22Rv1 (cell line): Measurements from ENCODE around the gene TSPAN12.

Experiments used
- H3K27ac ChIP-seq: fragments of 450-650 bp; 2 replicates; pipeline ENCODE4 v1.5.1; 2017
- ZFX ChIP-seq: fragments of 450-650 bp; IDR thresholded peaks from 2 replicates; pipeline ENCODE4 v1.6.1; 2017; ENCODE audit warnings: antibody characterized with exemption, borderline replicate concordance
- TF ChIP-seq, protein P1 (sequence below): fragments of 450-650 bp; IDR thresholded peaks from 2 replicates; pipeline ENCODE4 v1.5.1; 2017; ENCODE audit warnings: mild to moderate bottlenecking

TSPAN12 gene

DNA sequence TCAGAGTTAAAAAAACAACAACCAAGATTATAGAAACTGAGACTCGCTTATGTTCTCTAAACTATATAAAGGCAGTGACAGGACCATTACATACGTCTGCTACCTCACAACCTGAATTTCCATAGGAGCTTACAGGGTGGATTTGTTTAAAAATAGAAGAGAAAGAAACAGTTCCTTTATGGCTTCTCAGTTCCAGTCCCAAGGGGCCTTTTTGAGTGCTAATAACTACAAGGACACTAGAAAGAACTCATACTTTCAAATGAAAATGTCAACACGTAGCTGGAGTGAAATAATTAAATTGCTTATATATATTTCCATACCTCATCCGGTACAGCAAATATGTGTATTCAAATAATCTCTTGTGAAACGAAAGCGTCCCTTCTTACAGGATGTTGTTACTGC lies 19.7 kb downstream of the TSPAN12 start:
- TF ChIP-seq ZFX = no peak
- TF ChIP-seq, protein P1, sequence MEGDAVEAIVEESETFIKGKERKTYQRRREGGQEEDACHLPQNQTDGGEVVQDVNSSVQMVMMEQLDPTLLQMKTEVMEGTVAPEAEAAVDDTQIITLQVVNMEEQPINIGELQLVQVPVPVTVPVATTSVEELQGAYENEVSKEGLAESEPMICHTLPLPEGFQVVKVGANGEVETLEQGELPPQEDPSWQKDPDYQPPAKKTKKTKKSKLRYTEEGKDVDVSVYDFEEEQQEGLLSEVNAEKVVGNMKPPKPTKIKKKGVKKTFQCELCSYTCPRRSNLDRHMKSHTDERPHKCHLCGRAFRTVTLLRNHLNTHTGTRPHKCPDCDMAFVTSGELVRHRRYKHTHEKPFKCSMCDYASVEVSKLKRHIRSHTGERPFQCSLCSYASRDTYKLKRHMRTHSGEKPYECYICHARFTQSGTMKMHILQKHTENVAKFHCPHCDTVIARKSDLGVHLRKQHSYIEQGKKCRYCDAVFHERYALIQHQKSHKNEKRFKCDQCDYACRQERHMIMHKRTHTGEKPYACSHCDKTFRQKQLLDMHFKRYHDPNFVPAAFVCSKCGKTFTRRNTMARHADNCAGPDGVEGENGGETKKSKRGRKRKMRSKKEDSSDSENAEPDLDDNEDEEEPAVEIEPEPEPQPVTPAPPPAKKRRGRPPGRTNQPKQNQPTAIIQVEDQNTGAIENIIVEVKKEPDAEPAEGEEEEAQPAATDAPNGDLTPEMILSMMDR = no peak

DNA sequence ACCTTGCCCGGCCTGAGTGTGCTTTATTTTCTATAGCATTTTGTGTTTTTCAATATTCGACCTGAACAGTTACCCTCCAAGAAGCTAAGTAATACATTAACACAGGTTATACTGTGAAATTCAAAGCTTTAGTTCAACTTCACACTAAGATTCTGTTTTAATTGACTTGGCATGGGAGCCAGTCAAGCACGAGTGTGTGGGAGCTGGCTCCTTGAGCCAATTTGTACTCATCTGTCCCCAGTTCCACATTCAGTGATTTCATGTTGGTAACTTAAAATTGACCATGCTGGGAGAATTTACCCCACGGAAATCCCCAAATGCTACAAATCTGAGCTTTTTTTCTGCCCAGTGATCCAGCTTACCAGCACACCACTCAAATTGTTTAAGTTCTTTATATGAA lies 20.3 kb downstream of the TSPAN12 start:
- no peak overlapping the region for H3K27ac ChIP-seq
- TF ChIP-seq, protein P1 = no peak
- no peak for TF ChIP-seq ZFX

More for the DNA sequence above, 19.7 kb downstream of the TSPAN12 start:
- H3K27ac ChIP-seq = no peak overlapping the region

DNA sequence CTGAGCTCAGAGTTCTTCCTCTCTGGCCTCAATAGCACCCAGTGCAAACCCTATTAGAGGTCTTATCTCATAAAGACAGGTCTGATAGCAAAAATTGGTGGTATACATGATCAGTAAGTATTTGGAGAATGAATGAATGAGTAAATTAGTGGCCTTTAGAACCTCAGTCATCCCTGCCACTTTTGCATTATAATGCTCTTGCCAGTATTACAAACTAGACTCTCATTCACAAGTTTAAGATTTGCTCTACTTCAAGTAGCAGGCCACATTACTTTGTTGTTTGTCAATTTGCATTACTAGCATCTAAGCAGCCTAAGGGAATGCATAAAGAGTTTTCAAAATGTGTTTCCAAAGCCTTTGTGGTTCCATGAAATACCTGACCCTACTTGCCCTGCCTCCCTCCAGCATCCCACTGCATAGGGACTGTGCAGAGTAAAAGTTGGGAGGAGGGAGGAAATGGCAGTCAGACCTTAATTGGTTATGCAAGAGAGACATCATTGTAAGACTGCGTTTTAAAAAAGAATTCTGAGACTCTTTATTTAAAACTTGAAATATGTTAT lies 21.3 kb downstream of the TSPAN12 start:
- no peak overlapping the region for H3K27ac ChIP-seq
- TF ChIP-seq, protein P1 = no peak
- TF ChIP-seq ZFX = no peak

DNA sequence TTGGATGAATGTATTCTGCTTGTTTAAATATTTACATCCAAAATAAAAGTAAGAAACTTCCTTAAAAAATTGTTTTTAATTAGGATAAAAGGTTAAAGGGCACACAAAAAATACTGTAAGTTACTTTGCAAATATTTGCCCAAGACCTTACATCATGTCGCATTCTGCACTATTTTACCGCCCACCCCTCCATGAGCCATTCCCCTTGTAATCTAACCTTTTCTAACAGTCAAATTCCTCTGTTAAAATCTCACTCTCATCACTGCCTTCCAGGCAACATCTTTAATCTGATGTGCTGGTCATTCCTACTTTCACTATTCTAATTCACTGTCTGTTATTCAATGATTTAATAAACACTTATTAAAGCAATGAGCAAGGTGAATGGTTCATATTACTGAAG lies 23.2 kb downstream of the TSPAN12 start:
- TF ChIP-seq, protein P1 = no peak
- no peak for TF ChIP-seq ZFX
- H3K27ac ChIP-seq = no peak overlapping the region

DNA sequence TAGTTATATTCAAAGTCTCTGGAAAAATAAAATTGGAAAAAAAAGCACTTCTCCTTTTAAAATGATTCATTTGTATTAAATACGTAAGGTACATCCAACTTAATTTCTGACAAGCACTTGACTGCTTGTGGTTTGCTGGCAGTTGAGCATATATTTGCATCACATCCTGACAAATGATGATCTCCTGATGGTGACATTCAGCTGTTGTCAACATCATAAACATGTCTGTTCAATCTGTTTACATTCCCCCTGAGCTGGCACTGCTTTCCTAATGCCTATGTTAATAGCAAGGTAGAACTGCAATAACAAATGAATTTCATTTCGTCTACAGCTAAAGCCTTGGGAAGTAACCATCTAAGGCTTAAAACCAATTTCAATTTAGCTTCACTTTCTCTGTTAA lies 24.4 kb downstream of the TSPAN12 start:
- TF ChIP-seq ZFX = no peak
- TF ChIP-seq, protein P1 = no peak

DNA sequence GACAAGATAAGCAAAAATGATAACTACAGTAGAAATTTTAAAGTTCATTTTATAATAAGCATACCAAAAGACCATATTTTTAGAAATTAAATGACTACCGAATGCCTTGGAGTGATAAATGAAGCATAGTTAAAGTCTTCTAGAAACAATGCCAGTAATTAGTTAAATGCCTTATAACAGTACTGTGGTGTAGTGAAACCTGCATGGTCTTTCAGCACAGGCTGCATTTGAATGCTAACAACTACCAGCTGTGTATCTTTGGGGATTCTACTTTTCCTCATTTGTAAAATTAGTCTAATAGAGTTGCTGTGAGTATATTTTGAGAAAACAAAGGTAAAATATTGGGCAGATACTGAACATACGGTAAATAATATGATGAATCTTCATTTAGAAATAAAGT lies 25.1 kb downstream of the TSPAN12 start:
- no peak overlapping the region for H3K27ac ChIP-seq
- no peak for TF ChIP-seq ZFX
- TF ChIP-seq, protein P1 = no peak

More for the DNA sequence above, 24.4 kb downstream of the TSPAN12 start:
- H3K27ac ChIP-seq = no peak overlapping the region

DNA sequence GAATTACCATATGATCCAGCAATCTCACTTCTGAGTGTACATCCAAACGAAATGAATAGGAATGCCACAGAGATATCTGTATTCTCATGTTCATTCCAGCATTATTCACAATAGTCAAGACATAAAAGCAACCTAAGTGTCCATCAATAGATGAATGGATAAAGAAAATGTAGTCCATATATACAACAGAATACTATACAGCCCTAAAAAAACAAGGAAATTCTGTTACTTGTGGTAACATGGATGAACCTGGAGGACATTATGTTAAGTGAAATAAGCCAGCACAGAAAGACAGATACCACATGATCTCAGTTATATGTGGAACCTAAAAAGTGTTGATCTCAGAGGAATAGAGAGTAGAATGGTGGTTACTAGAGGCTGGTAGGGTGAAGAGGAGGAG lies 26.7 kb downstream of the TSPAN12 start:
- no peak for TF ChIP-seq ZFX
- TF ChIP-seq, protein P1 = no peak

More for the DNA sequence above, 26.7 kb downstream of the TSPAN12 start:
- no peak overlapping the region for H3K27ac ChIP-seq
